GM12872 (cell line): ENCODE results near the gene BACH1.

Experiments
- CTCF ChIP-seq: IDR thresholded peaks from 3 replicates; pipeline ENCODE4 v1.5.1; 2011; ENCODE audit warnings: low read depth, mild to moderate bottlenecking, low read length, moderate library complexity; ENCODE audit not compliant: insufficient read depth

Gene BACH1

GRCh38 chr21:29359718-29360117 is 61.0 kb downstream of the BACH1 start:
- no peak for TF ChIP-seq CTCF

- TF ChIP-seq CTCF: no peak
Observed at GRCh38 chr21:29360799-29361765, 62.4 kb downstream of the BACH1 start.

GRCh38 chr21:29362758-29363157 is 64.0 kb downstream of the BACH1 start:
- no peak for TF ChIP-seq CTCF

- TF ChIP-seq CTCF: no peak
Observed at GRCh38 chr21:29365661-29366265, 67.0 kb downstream of the BACH1 start.

- TF ChIP-seq CTCF: no peak
Observed at GRCh38 chr21:29366532-29366931, 67.8 kb downstream of the BACH1 start.

- no peak for TF ChIP-seq CTCF
Observed at GRCh38 chr21:29367335-29367734, 68.6 kb downstream of the BACH1 start.

GRCh38 chr21:29368906-29369305 is 70.2 kb downstream of the BACH1 start:
- TF ChIP-seq CTCF: no peak
